GM21717 (cell line): ENCODE data around the gene IRF6.

ENCODE experiments used
- ATAC-seq: cut with Tn5 transposase; IDR thresholded peaks from one replicate; pipeline ENCODE4 v1.9.1; 2021; ENCODE audit warnings: mild to moderate bottlenecking, moderate library complexity; ENCODE audit not compliant: unreplicated experiment

IRF6 gene

GRCh38 chr1:209736490-209737117 is 69.3 kb downstream of the IRF6 start:
- ATAC-seq: no peak
